ENCODE data around the gene TSPAN2. TPM values are rescaled to one million over a fixed set of nuclear protein-coding genes. Genes with fewer than 3 reads are reported as not detected.

The TSPAN2 gene
- polyA plus RNA-seq, 2 of the 4 experiments (the other 2 are of a cell fraction) = 1.7 to 2.7 TPM

GRCh38 chr1:115088115-115088778, 1.1 kb downstream of the TSPAN2 start:
- FAIRE-seq (no peak), ATAC-seq (no peak), DNase-seq (ENCODE audit: low read depth in 1 of 2, low spot score in 1 of 2) (no peak)
- Histone ChIP-seq H3K4me2 (peak overlapping the region; percentile 98; the same call in 2 of the 3 replicates), H3K4me3 (no peak overlapping the region; the same call in 2 of the 3 replicates), H3K27ac (no peak overlapping the region; a peak in 1 of 6 replicates), H3K4me1 (no peaks in the 10 kb centered on the region), H3K9me3 (no peaks in the 10 kb centered on the region)
- ChIA-PET CTCF (interaction anchor here (1.0 to 1.2 kb wide), 2 partner anchors 24 to 35 kb away, joined by 3 to 4 read pairs; no protein-coding TSS in a partner anchor), POLR2A (interaction anchor here (0.6 kb wide), 1 partner anchor 256 kb away, joined by 3 read pairs; no protein-coding TSS in a partner anchor)
- TF ChIP-seq CEBPB (IDR thresholded peaks at IDR 0.05) (no peak), E2F6 (IDR thresholded peaks at IDR 0.05; ENCODE audit: borderline replicate concordance, low read depth) (no peak), ELK1 (IDR thresholded peaks at IDR 0.05; ENCODE audit: low read depth, low read length) (no peak), HOXA7 (CRISPR knock-in tag; IDR thresholded peaks at IDR 0.05) (no peak), ZFP36 (IDR thresholded peaks at IDR 0.05; ENCODE audit: borderline replicate concordance, partially characterized antibody) (no peak), HMGXB4 (CRISPR knock-in tag; IDR thresholded peaks at IDR 0.05; ENCODE audit: borderline replicate concordance) (no peak), MAZ (IDR thresholded peaks at IDR 0.05; ENCODE audit: borderline replicate concordance, low read depth, low read length) (no peak), HOXB13 (CRISPR knock-in tag; IDR thresholded peaks at IDR 0.05; ENCODE audit: low read depth) (no peak), RARB (CRISPR knock-in tag; IDR thresholded peaks at IDR 0.05) (no peak), EHF (CRISPR knock-in tag; IDR thresholded peaks at IDR 0.05) (no peak)
- TF ChIP-seq, protein P1, sequence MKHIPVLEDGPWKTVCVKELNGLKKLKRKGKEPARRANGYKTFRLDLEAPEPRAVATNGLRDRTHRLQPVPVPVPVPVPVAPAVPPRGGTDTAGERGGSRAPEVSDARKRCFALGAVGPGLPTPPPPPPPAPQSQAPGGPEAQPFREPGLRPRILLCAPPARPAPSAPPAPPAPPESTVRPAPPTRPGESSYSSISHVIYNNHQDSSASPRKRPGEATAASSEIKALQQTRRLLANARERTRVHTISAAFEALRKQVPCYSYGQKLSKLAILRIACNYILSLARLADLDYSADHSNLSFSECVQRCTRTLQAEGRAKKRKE (CRISPR knock-in tag; IDR thresholded peaks at IDR 0.05; ENCODE audit: low read depth) = no peak
- WGBS (ENCODE audit: missing lambda C conversion rate) = 73% methylated on average over 5 of the region's 5 CpGs

- Histone ChIP-seq H3K9me3 (no peaks in the 10 kb centered on the region), H3K27ac (no peak overlapping the region), H3K4me2 (no peak overlapping the region), H3K4me1 (no peaks in the 10 kb centered on the region), H3K4me3 (no peak overlapping the region)
- WGBS (ENCODE audit: missing lambda C conversion rate) = 76% methylated on average over 9 of the region's 9 CpGs
- no peak for FAIRE-seq
- CTCF ChIA-PET = interaction anchor here (1.6 kb wide), 1 partner anchor 510 kb away, joined by 3 read pairs; no protein-coding TSS in a partner anchor
- POLR2A ChIA-PET = no interaction called here
- DNase-seq (ENCODE audit: low read depth in 1 of 2, low spot score in 1 of 2) = no peak
- no peak for ATAC-seq
- TF ChIP-seq REST (IDR thresholded peaks at IDR 0.05) (no peak), FOSL2 (IDR thresholded peaks at IDR 0.05) (no peak), FOSL2 (CRISPR knock-in tag; IDR thresholded peaks at IDR 0.05) (no peak), NPAS2 (CRISPR knock-in tag; IDR thresholded peaks at IDR 0.05; ENCODE audit: borderline replicate concordance) (no peak), CHD4 (IDR thresholded peaks at IDR 0.05; ENCODE audit: borderline replicate concordance) (no peak), HEYL (CRISPR knock-in tag; IDR thresholded peaks at IDR 0.05) (no peak), BCL3 (IDR thresholded peaks at IDR 0.05) (no peak), CHD2 (IDR thresholded peaks at IDR 0.05; ENCODE audit: low read length, partially characterized antibody) (no peak), GATA3 (IDR thresholded peaks at IDR 0.05; ENCODE audit: borderline replicate concordance) (no peak), HOXB5 (CRISPR knock-in tag; IDR thresholded peaks at IDR 0.05) (no peak), HDAC2 (IDR thresholded peaks at IDR 0.05) (no peak), TP53 (CRISPR knock-in tag; IDR thresholded peaks at IDR 0.05) (no peak), RFX5 (IDR thresholded peaks at IDR 0.05) (no peak), RAD21 (conservative IDR thresholded peaks at IDR 0.05 in 1 of 2, IDR thresholded peaks at IDR 0.05 in 1 of 2) (no peak), NFE2L2 (conservative IDR thresholded peaks at IDR 0.05; ENCODE audit: low read length) (no peak), CEBPB (IDR thresholded peaks at IDR 0.05) (no peak), JUNB (IDR thresholded peaks at IDR 0.05) (no peak)
Measured at GRCh38 chr1:115086176-115086830, 3.0 kb downstream of the TSPAN2 start.
